Measurements from ENCODE around the gene EPB41L3. TPM values are rescaled to one million over a fixed set of nuclear protein-coding genes. Genes with fewer than 3 reads are reported as not detected.

EPB41L3 gene
- total RNA-seq, 1 experiment from 2014 or later = 16.1 TPM

GRCh38 chr18:5424903-5425664, 118.7 kb downstream of the EPB41L3 start:
- H3K9me3 ChIP-seq (ENCODE audit: control insufficient read depth, low read depth, low read length) = no peaks in the 10 kb centered on the region
- H3K18ac ChIP-seq (ENCODE audit: insufficient read length, low read depth, low read length) = no peak overlapping the region
- no peak overlapping the region for H3K4ac ChIP-seq (ENCODE audit: low read depth, low read length)
- H3K56ac ChIP-seq (ENCODE audit: insufficient read length, low read depth, low read length) = no peak overlapping the region
- H2BK20ac ChIP-seq (ENCODE audit: low read depth, low read length, poor library complexity, severe bottlenecking) = no peak overlapping the region
- H4K5ac ChIP-seq (ENCODE audit: insufficient read length, low read depth, low read length) = no peak overlapping the region
- no peak overlapping the region for H3K23ac ChIP-seq (ENCODE audit: insufficient read length, low read depth, low read length)
- no peaks in the 10 kb centered on the region for H3K36me3 Mint-ChIP-seq (ENCODE audit: insufficient read depth in 1 of 3, low read depth in 3 of 3)
- H2BK12ac ChIP-seq (ENCODE audit: insufficient read length, low read depth, low read length) = no peak overlapping the region
- no CpG with 5 or more reads among the region's 6 CpGs for WGBS (ENCODE audit: extremely low coverage, insufficient read length, low lambda C conversion rate)
- DNase-seq = no peak
- no peaks in the 10 kb centered on the region for H3K27me3 ChIP-seq (ENCODE audit: insufficient read depth, low read length)
- no peak overlapping the region for H4K8ac ChIP-seq (replicated peaks; ENCODE audit: insufficient read length, low read depth, low read length)
- no peaks in the 10 kb centered on the region for H3K23me2 ChIP-seq (ENCODE audit: insufficient read length, low read depth, low read length, poor library complexity, severe bottlenecking)
- no peak overlapping the region for H3K27ac ChIP-seq (ENCODE audit: insufficient read length, low read depth, low read length)
- H4K91ac ChIP-seq (ENCODE audit: insufficient read length, low read depth, low read length) = no peak overlapping the region
- H3K4me1 ChIP-seq (ENCODE audit: insufficient read depth, low read length) = no peaks in the 10 kb centered on the region
- H3K27ac Mint-ChIP-seq = no peak overlapping the region
- no peaks in the 10 kb centered on the region for H3K9me3 Mint-ChIP-seq
- H3K79me1 ChIP-seq (ENCODE audit: insufficient read depth, low read depth, low read length, poor library complexity, severe bottlenecking) = no peaks in the 10 kb centered on the region
- no peaks in the 10 kb centered on the region for H3K4me1 Mint-ChIP-seq
- no peak overlapping the region for H2BK15ac ChIP-seq (ENCODE audit: low read depth, low read length)
- no peak overlapping the region for H2BK5ac ChIP-seq (ENCODE audit: insufficient read length, low read length)
- no peak overlapping the region for H3K4me2 ChIP-seq (ENCODE audit: insufficient read depth, insufficient read length, low read length)
- no peak overlapping the region for H2AK5ac ChIP-seq (ENCODE audit: insufficient read length, low read length)
- no peak overlapping the region for H3T11ph ChIP-seq (ENCODE audit: low read length)
- no peaks in the 10 kb centered on the region for H3K27me3 Mint-ChIP-seq (ENCODE audit: low read depth)
- H3K14ac ChIP-seq (ENCODE audit: insufficient read depth, low read length) = no peak overlapping the region
- H2AFZ ChIP-seq (ENCODE audit: low read length) = no peak overlapping the region
- no peaks in the 10 kb centered on the region for H3K79me2 ChIP-seq (ENCODE audit: insufficient read depth, low read length)
- TF ChIP-seq, protein P1, sequence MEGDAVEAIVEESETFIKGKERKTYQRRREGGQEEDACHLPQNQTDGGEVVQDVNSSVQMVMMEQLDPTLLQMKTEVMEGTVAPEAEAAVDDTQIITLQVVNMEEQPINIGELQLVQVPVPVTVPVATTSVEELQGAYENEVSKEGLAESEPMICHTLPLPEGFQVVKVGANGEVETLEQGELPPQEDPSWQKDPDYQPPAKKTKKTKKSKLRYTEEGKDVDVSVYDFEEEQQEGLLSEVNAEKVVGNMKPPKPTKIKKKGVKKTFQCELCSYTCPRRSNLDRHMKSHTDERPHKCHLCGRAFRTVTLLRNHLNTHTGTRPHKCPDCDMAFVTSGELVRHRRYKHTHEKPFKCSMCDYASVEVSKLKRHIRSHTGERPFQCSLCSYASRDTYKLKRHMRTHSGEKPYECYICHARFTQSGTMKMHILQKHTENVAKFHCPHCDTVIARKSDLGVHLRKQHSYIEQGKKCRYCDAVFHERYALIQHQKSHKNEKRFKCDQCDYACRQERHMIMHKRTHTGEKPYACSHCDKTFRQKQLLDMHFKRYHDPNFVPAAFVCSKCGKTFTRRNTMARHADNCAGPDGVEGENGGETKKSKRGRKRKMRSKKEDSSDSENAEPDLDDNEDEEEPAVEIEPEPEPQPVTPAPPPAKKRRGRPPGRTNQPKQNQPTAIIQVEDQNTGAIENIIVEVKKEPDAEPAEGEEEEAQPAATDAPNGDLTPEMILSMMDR (conservative IDR thresholded peaks at IDR 0.05) = peak; percentile 75
- H2BK120ac ChIP-seq (ENCODE audit: low read depth, low read length, poor library complexity, severe bottlenecking) = no peak overlapping the region
- no peak overlapping the region for H3K9ac ChIP-seq (ENCODE audit: extremely low read depth, insufficient read length, low read length)
- no peak overlapping the region for H3K4me3 Mint-ChIP-seq
- no peaks in the 10 kb centered on the region for H4K20me1 ChIP-seq (ENCODE audit: control insufficient read depth, insufficient read depth, insufficient read length)

Measured in H9 (cell line).